GM12891 (cell line): ENCODE results near the gene GREB1.

ENCODE experiments used
- DNase-seq: peaks from one replicate; pipeline ENCODE4 v3.0.0; 2011; ENCODE audit warnings: low spot score; ENCODE audit not compliant: insufficient read length
- FAIRE-seq: peaks from 2 replicates; lab custom pipeline; 2011; peaks lifted over from hg19 to GRCh38; lab: Jason Lieb, UNC
- PAX5 ChIP-seq: IDR thresholded peaks from 2 replicates; pipeline ENCODE4 v1.6.1; 2011; ENCODE audit warnings: low read length, moderate library complexity, mild to moderate bottlenecking; ENCODE audit not compliant: insufficient read depth, severe bottlenecking
- POLR2A ChIP-seq: IDR thresholded peaks from 2 replicates; pipeline ENCODE4 v1.6.1; 2011; ENCODE audit warnings: low read depth, low read length, control low read depth
- POLR2AphosphoS5 ChIP-seq: IDR thresholded peaks from 2 replicates; pipeline ENCODE4 v1.6.1; 2011; ENCODE audit warnings: low read depth, low read length, control low read depth
- POU2F2 ChIP-seq: IDR thresholded peaks from 2 replicates; pipeline ENCODE4 v1.6.1; 2011; ENCODE audit warnings: low read depth, mild to moderate bottlenecking, control low read depth, low read length, moderate library complexity
- SPI1 ChIP-seq: IDR thresholded peaks from 2 replicates; pipeline ENCODE4 v1.6.1; 2011; ENCODE audit warnings: low read depth, low read length, control low read depth
- TAF1 ChIP-seq: IDR thresholded peaks from 2 replicates; pipeline ENCODE4 v1.6.1; 2011; ENCODE audit warnings: low read depth, low read length, control low read depth

GREB1 gene

GRCh38 chr2:11543337-11544216, 9.7 kb downstream of the GREB1 start:
- DNase-seq, result no peak
- TF ChIP-seq SPI1 (no peak), TAF1 (no peak), POLR2AphosphoS5 (no peak), PAX5 (no peak), POLR2A (no peak), POU2F2 (no peak)
- FAIRE-seq, result no peak

- no peak for FAIRE-seq
- no peak for TF ChIP-seq SPI1
- TF ChIP-seq POU2F2, result no peak
- TF ChIP-seq POLR2A, result no peak
- TF ChIP-seq TAF1, result no peak
- no peak for TF ChIP-seq POLR2AphosphoS5
- TF ChIP-seq PAX5, result no peak
- no peak for DNase-seq
These were observed 12.2 kb downstream of the GREB1 start for GRCh38 chr2:11546072-11546471.

- FAIRE-seq (peak; percentile 55), DNase-seq (no peak)
- TF ChIP-seq SPI1 (no peak), POLR2A (no peak), POU2F2 (no peak), POLR2AphosphoS5 (no peak), TAF1 (no peak), PAX5 (no peak)
These were observed 14.2 kb downstream of the GREB1 start for GRCh38 chr2:11547912-11548497.

- DNase-seq, result no peak
- TF ChIP-seq POLR2A (no peak), POLR2AphosphoS5 (no peak)
- FAIRE-seq, result no peak
These were observed 16.5 kb downstream of the GREB1 start for GRCh38 chr2:11550302-11550701.

GRCh38 chr2:11550901-11551568, 17.2 kb downstream of the GREB1 start:
- FAIRE-seq (no peak), DNase-seq (no peak)
- no peak for TF ChIP-seq POLR2A
- TF ChIP-seq TAF1, result no peak
- TF ChIP-seq POU2F2, result no peak
- TF ChIP-seq PAX5, result no peak
- no peak for TF ChIP-seq POLR2AphosphoS5
- no peak for TF ChIP-seq SPI1

GRCh38 chr2:11551569-11552259, 17.9 kb downstream of the GREB1 start:
- no peak for DNase-seq
- TF ChIP-seq POLR2AphosphoS5 (no peak), TAF1 (no peak), POU2F2 (no peak), PAX5 (no peak), SPI1 (no peak), POLR2A (no peak)
- FAIRE-seq, result no peak

GRCh38 chr2:11552260-11552638, 18.4 kb downstream of the GREB1 start:
- FAIRE-seq, result no peak
- DNase-seq, result no peak
- TF ChIP-seq TAF1 (no peak), PAX5 (no peak), POLR2AphosphoS5 (no peak), SPI1 (no peak), POLR2A (no peak), POU2F2 (no peak)

GRCh38 chr2:11553661-11554398, 20.0 kb downstream of the GREB1 start:
- TF ChIP-seq TAF1, result no peak
- no peak for TF ChIP-seq POLR2A
- no peak for TF ChIP-seq POLR2AphosphoS5
- TF ChIP-seq SPI1, result no peak
- no peak for TF ChIP-seq POU2F2
- TF ChIP-seq PAX5, result no peak
- FAIRE-seq, result no peak
- no peak for DNase-seq
